ENCODE results near the gene NELL1. TPM values are rescaled to one million over a fixed set of nuclear protein-coding genes. Genes with fewer than 3 reads are reported as not detected.
"Not testable (repeated sequence)": the region's sequence is repeated elsewhere in the genome, so short reads cannot be mapped to it uniquely, and the experiment has no call there.

Gene NELL1
- total and polyA plus RNA-seq, 3 experiments from 2014 or later: not detected

DNA sequence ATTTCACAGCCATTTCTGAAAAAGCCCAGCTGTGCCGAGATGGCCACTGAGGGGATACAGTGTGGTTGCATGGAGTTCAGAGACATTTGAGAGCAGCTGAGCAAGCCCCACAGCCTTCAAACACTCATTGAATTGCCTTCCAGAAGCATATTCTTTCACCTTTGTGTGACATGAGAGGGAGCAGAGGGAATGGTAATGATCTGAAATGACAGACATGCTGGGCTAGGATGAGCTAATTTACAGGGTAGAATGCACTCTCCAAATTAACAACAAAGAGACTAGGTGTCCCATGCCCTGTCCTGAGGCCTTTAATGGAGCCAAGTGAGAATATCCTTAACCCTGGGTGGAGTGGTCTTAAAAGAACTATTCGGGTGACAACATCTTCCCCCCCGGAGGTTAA, 585.4 kb downstream of the NELL1 start:
- H3K27me3 Mint-ChIP-seq: no peaks in the 10 kb centered on the region
- Histone ChIP-seq H3K36me3 (ENCODE audit: insufficient read depth, low read length) (no peaks in the 10 kb centered on the region), H3K27ac (ENCODE audit: low read depth, low read length) (no peak overlapping the region), H3K27me3 (ENCODE audit: insufficient read depth, low read length, poor library complexity, severe bottlenecking) (no peaks in the 10 kb centered on the region), H3K4me1 (ENCODE audit: insufficient read depth, low read length) (no peaks in the 10 kb centered on the region), H3K4me3 (ENCODE audit: low read length) (no peak overlapping the region), H3K9me3 (ENCODE audit: low read length) (no peaks in the 10 kb centered on the region)
- no peak overlapping the region for H3K4me3 Mint-ChIP-seq
- no peaks in the 10 kb centered on the region for H3K4me1 Mint-ChIP-seq
- no peaks in the 10 kb centered on the region for H3K36me3 Mint-ChIP-seq
- DNase-seq: no peak
- ChIA-PET POLR2A (no interaction called here), CTCF (no interaction called here)
- no peak overlapping the region for H3K27ac Mint-ChIP-seq
- peaks cover 7 to 31% (median 21%) of the 10 kb centered on the region in 5 donors for H3K9me3 Mint-ChIP-seq

DNA sequence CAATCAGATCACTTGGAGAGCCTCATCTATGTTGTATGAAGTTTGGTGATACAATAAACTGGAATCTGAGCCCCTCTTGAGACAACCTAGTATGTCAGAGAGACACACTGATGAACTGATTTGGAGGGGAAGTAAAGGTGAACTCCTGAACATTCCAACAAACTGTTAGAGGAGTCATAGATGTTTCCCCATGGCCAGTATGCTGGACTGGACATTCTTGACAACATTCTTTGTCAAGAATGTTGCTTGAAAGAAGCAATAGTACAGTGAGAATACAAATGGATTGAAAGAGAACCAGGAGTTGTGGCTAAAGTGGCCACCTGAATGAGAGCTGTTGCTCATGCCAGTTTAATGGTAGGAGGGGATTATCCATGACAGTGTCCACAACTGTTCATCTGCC, 588.1 kb downstream of the NELL1 start:
- CTCF ChIA-PET: no interaction called here
- H3K4me1 ChIP-seq (ENCODE audit: insufficient read depth, low read length): no peaks in the 10 kb centered on the region
- H3K4me1 Mint-ChIP-seq: no peaks in the 10 kb centered on the region
- peaks cover 3 to 21% (median 15%) of the 10 kb centered on the region in 5 donors for H3K9me3 Mint-ChIP-seq
- POLR2A ChIA-PET: no interaction called here
- no peak for DNase-seq
- no peak overlapping the region for H3K4me3 ChIP-seq (ENCODE audit: low read length)
- no peak overlapping the region for H3K27ac ChIP-seq (ENCODE audit: low read depth, low read length)
- no peaks in the 10 kb centered on the region for H3K36me3 Mint-ChIP-seq
- H3K36me3 ChIP-seq (ENCODE audit: insufficient read depth, low read length): no peaks in the 10 kb centered on the region
- no peak overlapping the region for H3K27ac Mint-ChIP-seq
- no peaks in the 10 kb centered on the region for H3K27me3 ChIP-seq (ENCODE audit: insufficient read depth, low read length, poor library complexity, severe bottlenecking)
- no peaks in the 10 kb centered on the region for H3K9me3 ChIP-seq (ENCODE audit: low read length)
- H3K4me3 Mint-ChIP-seq: no peak overlapping the region
- H3K27me3 Mint-ChIP-seq: no peaks in the 10 kb centered on the region

DNA sequence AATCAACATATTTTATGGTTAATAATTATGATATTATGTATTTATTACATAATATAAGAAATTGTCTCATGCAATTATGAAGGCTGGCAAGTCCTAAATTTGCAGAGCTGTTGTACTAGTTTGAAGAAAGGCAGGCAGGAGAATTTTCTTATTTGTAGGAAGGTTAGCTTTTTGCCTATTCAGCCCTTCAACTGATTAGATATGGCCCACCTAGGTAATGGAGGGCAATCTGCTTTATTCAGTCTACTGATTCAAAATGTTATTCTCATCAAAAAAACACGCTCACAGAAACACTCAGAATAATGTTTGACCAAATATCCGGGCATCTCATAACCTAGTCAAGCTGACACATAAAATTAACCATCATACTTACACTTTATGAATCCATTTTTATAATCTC, 589.0 kb downstream of the NELL1 start:
- Histone ChIP-seq H3K36me3 (ENCODE audit: insufficient read depth, low read length) (no peaks in the 10 kb centered on the region), H3K9me3 (ENCODE audit: low read length) (no peaks in the 10 kb centered on the region), H3K27me3 (ENCODE audit: insufficient read depth, low read length, poor library complexity, severe bottlenecking) (no peaks in the 10 kb centered on the region), H3K27ac (ENCODE audit: low read depth, low read length) (no peak overlapping the region), H3K4me3 (ENCODE audit: low read length) (no peak overlapping the region), H3K4me1 (ENCODE audit: insufficient read depth, low read length) (no peaks in the 10 kb centered on the region)
- Mint-ChIP-seq H3K27ac (no peak overlapping the region), H3K27me3 (no peaks in the 10 kb centered on the region), H3K9me3 (peaks cover 7 to 26% (median 14%) of the 10 kb centered on the region in 5 donors), H3K36me3 (no peaks in the 10 kb centered on the region), H3K4me1 (no peaks in the 10 kb centered on the region), H3K4me3 (no peak overlapping the region)
- no peak for DNase-seq
- ChIA-PET CTCF (no interaction called here), POLR2A (no interaction called here)

DNA sequence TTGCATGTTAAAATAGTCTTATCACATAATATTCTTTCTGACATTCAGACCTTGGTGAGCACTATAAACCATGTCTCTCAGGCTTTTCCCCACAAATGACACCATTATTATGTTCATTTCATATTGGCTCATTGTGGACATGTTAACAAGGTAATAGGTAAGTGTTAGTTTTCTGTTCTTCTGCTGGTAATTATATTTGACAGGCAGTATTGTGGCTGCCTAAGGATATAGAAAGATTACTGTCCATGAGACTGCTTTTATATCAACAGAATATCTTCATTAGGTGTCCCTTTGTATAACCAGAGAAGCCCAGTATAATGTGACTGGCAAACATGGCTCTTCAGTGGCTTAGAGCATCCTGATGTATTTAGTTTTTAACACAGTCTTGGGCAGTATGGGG, 590.7 kb downstream of the NELL1 start:
- peaks cover 4 to 26% (median 10%) of the 10 kb centered on the region in 5 donors for H3K9me3 Mint-ChIP-seq
- H3K27ac Mint-ChIP-seq: no peak overlapping the region
- Histone ChIP-seq H3K27me3 (ENCODE audit: insufficient read depth, low read length, poor library complexity, severe bottlenecking) (no peaks in the 10 kb centered on the region), H3K9me3 (ENCODE audit: low read length) (no peaks in the 10 kb centered on the region), H3K36me3 (ENCODE audit: insufficient read depth, low read length) (no peaks in the 10 kb centered on the region), H3K4me3 (ENCODE audit: low read length) (no peak overlapping the region), H3K27ac (ENCODE audit: low read depth, low read length) (no peak overlapping the region), H3K4me1 (ENCODE audit: insufficient read depth, low read length) (no peaks in the 10 kb centered on the region)
- H3K4me3 Mint-ChIP-seq: no peak overlapping the region
- H3K4me1 Mint-ChIP-seq: no peaks in the 10 kb centered on the region
- ChIA-PET CTCF (no interaction called here), POLR2A (no interaction called here)
- H3K27me3 Mint-ChIP-seq: no peaks in the 10 kb centered on the region
- no peaks in the 10 kb centered on the region for H3K36me3 Mint-ChIP-seq
- no peak for DNase-seq

DNA sequence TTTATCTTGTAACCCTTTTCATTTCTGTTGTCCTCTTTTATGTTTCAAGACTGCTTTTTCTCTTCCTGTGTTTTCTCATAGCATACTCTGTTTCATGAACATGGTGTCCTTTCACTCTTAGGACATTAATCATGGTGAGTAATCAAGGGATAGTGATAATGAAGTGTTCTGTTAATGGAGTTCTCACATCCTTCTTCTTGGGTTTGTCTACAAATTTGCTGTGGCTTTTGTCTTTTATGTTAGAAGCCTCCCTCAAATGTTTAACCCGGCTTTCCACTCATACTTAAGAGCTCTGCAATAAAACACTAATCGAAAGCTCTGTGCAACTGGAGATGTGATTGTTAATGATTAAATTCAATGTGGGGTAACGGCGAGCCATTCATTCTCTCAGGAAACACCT, 593.6 kb downstream of the NELL1 start:
- DNase-seq: no peak
- ChIA-PET CTCF (no interaction called here), POLR2A (no interaction called here)
- Mint-ChIP-seq H3K9me3 (peaks cover 6 to 17% (median 6%) of the 10 kb centered on the region in 5 donors), H3K27me3 (no peaks in the 10 kb centered on the region), H3K4me1 (no peaks in the 10 kb centered on the region), H3K4me3 (no peak overlapping the region), H3K27ac (no peak overlapping the region), H3K36me3 (no peaks in the 10 kb centered on the region)
- H3K36me3 ChIP-seq (ENCODE audit: insufficient read depth, low read length): no peaks in the 10 kb centered on the region
- no peak overlapping the region for H3K27ac ChIP-seq (ENCODE audit: low read depth, low read length)
- H3K9me3 ChIP-seq (ENCODE audit: low read length): no peaks in the 10 kb centered on the region
- no peak overlapping the region for H3K4me3 ChIP-seq (ENCODE audit: low read length)
- no peaks in the 10 kb centered on the region for H3K4me1 ChIP-seq (ENCODE audit: insufficient read depth, low read length)
- H3K27me3 ChIP-seq (ENCODE audit: insufficient read depth, low read length, poor library complexity, severe bottlenecking): no peaks in the 10 kb centered on the region

DNA sequence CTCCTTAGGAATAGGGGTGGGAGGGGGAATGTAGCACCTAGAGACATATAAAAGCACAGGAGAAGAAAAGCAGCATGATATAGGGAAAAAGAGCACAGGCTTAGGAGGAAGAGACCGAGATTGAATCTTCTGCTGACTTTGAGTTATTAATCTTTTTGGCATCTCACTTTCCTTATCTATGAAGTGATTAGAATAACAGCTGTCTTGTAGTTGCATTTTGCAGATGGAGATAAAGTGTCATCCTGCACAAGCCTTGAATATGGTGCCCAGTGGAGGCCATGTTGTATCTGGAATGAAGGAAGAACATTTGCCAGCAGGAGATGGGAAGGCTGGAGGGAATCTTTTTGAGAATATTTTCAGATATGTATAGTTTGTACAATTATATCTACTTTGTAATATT, 594.7 kb downstream of the NELL1 start:
- CTCF ChIA-PET: no interaction called here

DNA sequence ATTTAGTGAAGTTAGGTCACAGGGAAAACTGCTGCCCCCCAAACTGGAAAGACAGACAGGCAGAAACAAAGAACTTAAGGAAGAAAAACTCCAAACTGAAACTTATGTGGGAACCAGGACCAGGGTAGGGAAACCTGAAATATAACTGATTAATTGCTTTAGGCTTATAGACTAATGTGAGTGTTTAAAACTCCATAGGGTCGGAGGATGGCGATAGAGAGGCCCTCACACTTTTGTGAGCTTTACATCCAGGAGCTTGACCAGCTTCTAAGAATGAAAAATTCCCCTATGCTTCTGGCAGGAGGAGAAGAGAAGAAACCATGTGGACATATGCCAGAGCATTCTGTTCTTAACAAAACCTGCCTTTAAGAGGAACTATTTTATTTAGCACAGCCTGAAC, 598.6 kb downstream of the NELL1 start:
- Mint-ChIP-seq H3K36me3 (no peaks in the 10 kb centered on the region), H3K9me3 (peaks cover 6 to 24% (median 13%) of the 10 kb centered on the region in 5 donors), H3K27me3 (no peaks in the 10 kb centered on the region), H3K27ac (no peak overlapping the region), H3K4me3 (no peak overlapping the region), H3K4me1 (no peaks in the 10 kb centered on the region)
- Histone ChIP-seq H3K9me3 (ENCODE audit: low read length) (no peaks in the 10 kb centered on the region), H3K4me1 (ENCODE audit: insufficient read depth, low read length) (no peaks in the 10 kb centered on the region), H3K27ac (ENCODE audit: low read depth, low read length) (no peak overlapping the region), H3K36me3 (ENCODE audit: insufficient read depth, low read length) (no peaks in the 10 kb centered on the region), H3K4me3 (ENCODE audit: low read length) (no peak overlapping the region), H3K27me3 (ENCODE audit: insufficient read depth, low read length, poor library complexity, severe bottlenecking) (no peaks in the 10 kb centered on the region)
- ChIA-PET CTCF (no interaction called here), POLR2A (no interaction called here)
- DNase-seq: no peak

More for the DNA sequence above, 594.7 kb downstream of the NELL1 start:
- Histone ChIP-seq H3K27ac (ENCODE audit: low read depth, low read length) (no peak overlapping the region), H3K4me1 (ENCODE audit: insufficient read depth, low read length) (no peaks in the 10 kb centered on the region), H3K9me3 (ENCODE audit: low read length) (no peaks in the 10 kb centered on the region), H3K4me3 (ENCODE audit: low read length) (no peak overlapping the region), H3K36me3 (ENCODE audit: insufficient read depth, low read length) (no peaks in the 10 kb centered on the region), H3K27me3 (ENCODE audit: insufficient read depth, low read length, poor library complexity, severe bottlenecking) (no peaks in the 10 kb centered on the region)
- peaks cover 4 to 18% (median 6%) of the 10 kb centered on the region in 5 donors for H3K9me3 Mint-ChIP-seq
- H3K4me1 Mint-ChIP-seq: no peaks in the 10 kb centered on the region
- H3K27ac Mint-ChIP-seq: no peak overlapping the region
- POLR2A ChIA-PET: no interaction called here
- H3K4me3 Mint-ChIP-seq: no peak overlapping the region
- H3K36me3 Mint-ChIP-seq: no peaks in the 10 kb centered on the region
- no peaks in the 10 kb centered on the region for H3K27me3 Mint-ChIP-seq
- no peak for DNase-seq

DNA sequence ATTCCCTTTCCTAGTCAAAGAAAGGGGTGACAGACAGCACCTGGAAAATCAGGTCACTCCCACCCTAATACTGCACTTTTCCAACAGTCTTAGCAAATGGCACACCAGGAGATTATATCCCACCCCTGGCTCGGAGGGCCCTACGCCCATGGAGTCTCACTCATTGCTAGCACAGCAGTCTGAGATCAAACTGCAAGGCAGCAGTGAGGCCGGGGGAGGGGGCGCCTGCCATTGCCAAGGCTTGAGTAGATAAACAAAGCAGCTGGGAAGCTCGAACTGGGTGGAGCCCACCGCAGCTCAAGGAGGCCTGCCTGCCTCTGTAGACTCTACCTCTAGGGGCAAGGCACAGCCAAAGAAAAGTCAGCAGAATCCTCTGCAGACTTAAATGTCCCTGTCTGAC, 602.8 kb downstream of the NELL1 start:
- H3K4me1 Mint-ChIP-seq; H3K27ac Mint-ChIP-seq; H3K27me3 Mint-ChIP-seq; H3K4me1 ChIP-seq (ENCODE audit: insufficient read depth, low read length); POLR2A ChIA-PET; H3K36me3 Mint-ChIP-seq; CTCF ChIA-PET; H3K4me3 Mint-ChIP-seq; H3K27ac ChIP-seq (ENCODE audit: low read depth, low read length); H3K4me3 ChIP-seq (ENCODE audit: low read length); H3K36me3 ChIP-seq (ENCODE audit: insufficient read depth, low read length); H3K9me3 ChIP-seq (ENCODE audit: low read length); DNase-seq; H3K27me3 ChIP-seq (ENCODE audit: insufficient read depth, low read length, poor library complexity, severe bottlenecking): not testable (repeated sequence)
- peaks cover 8 to 27% (median 11%) of the 10 kb centered on the region in 5 donors for H3K9me3 Mint-ChIP-seq

DNA sequence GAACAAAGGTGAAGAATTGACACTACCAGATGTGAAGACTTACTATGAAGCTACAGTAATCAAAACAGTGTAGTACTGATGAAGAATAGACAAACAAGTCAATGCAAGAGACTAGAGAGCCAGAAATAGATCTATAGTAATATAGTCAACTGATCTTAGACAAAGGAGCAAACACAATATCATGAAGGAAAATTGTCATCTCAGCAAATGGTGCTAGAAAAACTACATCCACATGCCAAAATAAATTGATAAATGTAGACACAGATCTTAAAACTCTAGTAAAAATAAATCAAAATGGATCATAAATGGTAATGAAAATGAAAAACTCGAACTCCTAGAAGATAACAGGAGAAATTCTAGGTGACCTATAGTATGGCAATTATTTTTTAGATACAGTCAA, 609.5 kb downstream of the NELL1 start:
- peaks cover 5 to 19% (median 13%) of the 10 kb centered on the region in 5 donors for H3K9me3 Mint-ChIP-seq
- POLR2A ChIA-PET: no interaction called here

More for the DNA sequence above, 609.5 kb downstream of the NELL1 start:
- Histone ChIP-seq H3K4me1 (ENCODE audit: insufficient read depth, low read length) (no peaks in the 10 kb centered on the region), H3K27me3 (ENCODE audit: insufficient read depth, low read length, poor library complexity, severe bottlenecking) (no peaks in the 10 kb centered on the region), H3K9me3 (ENCODE audit: low read length) (no peaks in the 10 kb centered on the region), H3K36me3 (ENCODE audit: insufficient read depth, low read length) (no peaks in the 10 kb centered on the region), H3K27ac (ENCODE audit: low read depth, low read length) (no peak overlapping the region), H3K4me3 (ENCODE audit: low read length) (no peak overlapping the region)
- CTCF ChIA-PET: no interaction called here
- DNase-seq: no peak
- H3K36me3 Mint-ChIP-seq: no peaks in the 10 kb centered on the region
- H3K4me3 Mint-ChIP-seq: no peak overlapping the region
- no peaks in the 10 kb centered on the region for H3K27me3 Mint-ChIP-seq
- no peak overlapping the region for H3K27ac Mint-ChIP-seq
- no peaks in the 10 kb centered on the region for H3K4me1 Mint-ChIP-seq

Data from CD8-positive, alpha-beta memory T cell (primary cell).